HepG2 (cell line): Measurements from ENCODE around the gene IFNA2. TPM values are rescaled to one million over a fixed set of nuclear protein-coding genes. Genes with fewer than 3 reads are reported as not detected.

ENCODE experiments used
- DZIP1 ChIP-seq: sonication (generic); formaldehyde crosslinking; IDR thresholded peaks from 2 replicates; pipeline ENCODE4 v1.5.0; 2020; ENCODE audit warnings: mild to moderate bottlenecking, missing genetic modification reagents
- EEA1 ChIP-seq: sonication (generic); formaldehyde crosslinking; IDR thresholded peaks from 2 replicates; pipeline ENCODE4 v1.5.1; 2020; ENCODE audit warnings: mild to moderate bottlenecking, missing genetic modification reagents, borderline replicate concordance
- FOXP1 ChIP-seq, 2 experiments: fragments of 450-650 bp in 1 of 2; IDR thresholded peaks; 2 replicates each; pipeline ENCODE4 v1.6.1; 2017 to 2018; ENCODE audit warnings: antibody characterized with exemption in 1 of 2
- HNF4A ChIP-seq: sonication (generic); formaldehyde crosslinking; IDR thresholded peaks from 2 replicates; pipeline ENCODE4 v1.4.0; 2020; ENCODE audit warnings: missing genetic modification reagents
- ISL2 ChIP-seq: sonication (generic); formaldehyde crosslinking; IDR thresholded peaks from 2 replicates; pipeline ENCODE4 v1.5.0; 2020; ENCODE audit warnings: missing genetic modification reagents
- MAFG ChIP-seq: sonication (generic); formaldehyde crosslinking; IDR thresholded peaks from 2 replicates; pipeline ENCODE4 v1.5.1; 2020; ENCODE audit warnings: mild to moderate bottlenecking, missing genetic modification reagents
- MAX ChIP-seq: IDR thresholded peaks from 2 replicates; pipeline ENCODE4 v1.6.1; 2012; ENCODE audit warnings: inconsistent platforms
- NFAT5 ChIP-seq: sonication (generic); formaldehyde crosslinking; IDR thresholded peaks from 2 replicates; pipeline ENCODE4 v1.4.0; 2020; ENCODE audit warnings: missing genetic modification reagents
- POGZ ChIP-seq: sonication (generic); formaldehyde crosslinking; IDR thresholded peaks from 2 replicates; pipeline ENCODE4 v1.4.0; 2020; ENCODE audit warnings: mild to moderate bottlenecking, missing genetic modification reagents
- SNAPC2 ChIP-seq: sonication (generic); formaldehyde crosslinking; IDR thresholded peaks from 2 replicates; pipeline ENCODE4 v1.8.1; 2022; ENCODE audit warnings: mild to moderate bottlenecking, missing genetic modification reagents
- ZNF691 ChIP-seq: sonication (generic); formaldehyde crosslinking; IDR thresholded peaks from 2 replicates; pipeline ENCODE4 v1.4.0; 2020; ENCODE audit warnings: missing genetic modification reagents, low read depth, mild to moderate bottlenecking, borderline replicate concordance
- ZNF710 ChIP-seq: sonication (generic); formaldehyde crosslinking; IDR thresholded peaks from 2 replicates; pipeline ENCODE4 v1.5.0; 2020; ENCODE audit warnings: mild to moderate bottlenecking, missing genetic modification reagents, borderline replicate concordance
- polyA plus RNA-seq, 8 experiments: library from polyadenylated mRNA; depleted of rRNA in 3 of 8; stranded (reverse) in 7 of 8; unstranded in 1 of 8; fragments of >200 nt; fragmentation: Illumina TruSeq in 4 of 8; extraction: Trizol in 4 of 8; gene quantifications; 2 replicates each; pipeline versions ENCODE4 v1.2.1 to v1.2.3, GENCODE V29; 2011 to 2016; ENCODE audit warnings: low read depth in 4 of 8, missing spikeins in 1 of 8, mixed read lengths in 1 of 8; ENCODE audit not compliant: insufficient read depth in 1 of 8
- total RNA-seq, 5 experiments: library from RNA; depleted of rRNA; stranded (reverse); fragments of >200 nt; fragmentation: Illumina TruSeq; extraction: Trizol; gene quantifications; 2 replicates each; pipeline ENCODE4 v1.2.3, GENCODE V29; 2016; ENCODE audit warnings: low read depth in 1 of 5
- TF ChIP-seq, protein P1 (sequence below): IDR thresholded peaks from 2 replicates; pipeline ENCODE4 v1.6.1; 2016

IFNA2 gene
- total and polyA plus RNA-seq, 2 of the 13 experiments (the other 11 are each of a cell fraction or from before 2014, with no cell fraction given): not detected

- TF ChIP-seq NFAT5 (CRISPR knock-in tag): peak; percentile 64
- TF ChIP-seq HNF4A (CRISPR knock-in tag): no peak
- peak; percentile 53; the same call in 1 of the 2 replicates for TF ChIP-seq POGZ (CRISPR knock-in tag)
- TF ChIP-seq DZIP1 (CRISPR knock-in tag): no peak
- peak; percentile 55; the same call in 1 of the 2 replicates for TF ChIP-seq ZNF710 (CRISPR knock-in tag)
- peak; percentile 75 for TF ChIP-seq MAX
- TF ChIP-seq ISL2 (CRISPR knock-in tag): peak; percentile 77; the same call in 1 of the 2 replicates
- TF ChIP-seq, protein P1, sequence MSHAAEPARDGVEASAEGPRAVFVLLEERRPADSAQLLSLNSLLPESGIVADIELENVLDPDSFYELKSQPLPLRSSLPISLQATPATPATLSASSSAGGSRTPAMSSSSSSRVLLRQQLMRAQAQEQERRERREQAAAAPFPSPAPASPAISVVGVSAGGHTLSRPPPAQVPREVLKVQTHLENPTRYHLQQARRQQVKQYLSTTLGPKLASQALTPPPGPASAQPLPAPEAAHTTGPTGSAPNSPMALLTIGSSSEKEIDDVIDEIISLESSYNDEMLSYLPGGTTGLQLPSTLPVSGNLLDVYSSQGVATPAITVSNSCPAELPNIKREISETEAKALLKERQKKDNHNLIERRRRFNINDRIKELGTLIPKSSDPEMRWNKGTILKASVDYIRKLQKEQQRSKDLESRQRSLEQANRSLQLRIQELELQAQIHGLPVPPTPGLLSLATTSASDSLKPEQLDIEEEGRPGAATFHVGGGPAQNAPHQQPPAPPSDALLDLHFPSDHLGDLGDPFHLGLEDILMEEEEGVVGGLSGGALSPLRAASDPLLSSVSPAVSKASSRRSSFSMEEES (CRISPR knock-in tag): no peak
- peak; percentile 85; the same call in 1 of the 2 replicates for TF ChIP-seq EEA1 (CRISPR knock-in tag)
- TF ChIP-seq FOXP1 (IDR thresholded peaks at IDR 0.05): no peak
- no peak for TF ChIP-seq FOXP1 (CRISPR knock-in tag; IDR thresholded peaks at IDR 0.05)
- no peak for TF ChIP-seq ZNF691 (CRISPR knock-in tag)
- TF ChIP-seq MAFG (CRISPR knock-in tag): 0 out of 2 replicates have a peak, but pooled peaks have one; percentile 43
- no peak for TF ChIP-seq SNAPC2 (CRISPR knock-in tag)
Observed at GRCh38 chr9:21334701-21335632, 50.2 kb downstream of the IFNA2 start, which contains the start of gene KLHL9 (continued).
